GM18867 (cell line): ENCODE measurements around the gene PPP2R2D.
A peak's percentile ranks its signal among the peaks of the same experiment; 100 is the strongest.
"Not testable (repeated sequence)": the region's sequence is repeated elsewhere in the genome, so short reads cannot be mapped to it uniquely, and the experiment has no call there.

ENCODE experiments used
- ATAC-seq: cut with Tn5 transposase; IDR thresholded peaks from one replicate; pipeline ENCODE4 v1.9.1; 2021; ENCODE audit warnings: mild to moderate bottlenecking, moderate library complexity; ENCODE audit not compliant: unreplicated experiment

The PPP2R2D gene

GRCh38 chr10:131866673-131867072, 34.1 kb upstream of the PPP2R2D start:
- no peak for ATAC-seq

GRCh38 chr10:131868436-131868835, 32.4 kb upstream of the PPP2R2D start:
- no peak for ATAC-seq

GRCh38 chr10:131869344-131869743, 31.5 kb upstream of the PPP2R2D start:
- ATAC-seq, result no peak

DNA sequence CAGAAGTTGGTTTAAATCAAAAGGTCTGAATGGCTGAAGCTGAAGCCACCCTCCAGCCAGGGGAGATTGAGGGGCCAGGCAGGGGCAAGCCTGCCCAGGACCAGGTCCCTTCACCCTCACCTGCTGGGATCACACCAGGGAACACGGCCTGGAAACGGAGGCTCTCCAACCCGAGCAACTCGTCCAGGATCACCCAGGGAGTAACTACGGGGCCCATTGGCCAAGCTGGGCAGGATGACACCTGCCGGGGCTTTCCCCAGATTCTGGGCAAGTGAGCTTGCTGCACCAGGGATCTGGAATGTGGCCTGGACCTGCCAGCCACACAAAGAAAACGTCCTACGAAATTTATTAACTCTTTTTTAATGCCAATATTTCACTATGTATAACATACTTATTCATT, 30.4 kb upstream of the PPP2R2D start:
- ATAC-seq, result no peak

DNA sequence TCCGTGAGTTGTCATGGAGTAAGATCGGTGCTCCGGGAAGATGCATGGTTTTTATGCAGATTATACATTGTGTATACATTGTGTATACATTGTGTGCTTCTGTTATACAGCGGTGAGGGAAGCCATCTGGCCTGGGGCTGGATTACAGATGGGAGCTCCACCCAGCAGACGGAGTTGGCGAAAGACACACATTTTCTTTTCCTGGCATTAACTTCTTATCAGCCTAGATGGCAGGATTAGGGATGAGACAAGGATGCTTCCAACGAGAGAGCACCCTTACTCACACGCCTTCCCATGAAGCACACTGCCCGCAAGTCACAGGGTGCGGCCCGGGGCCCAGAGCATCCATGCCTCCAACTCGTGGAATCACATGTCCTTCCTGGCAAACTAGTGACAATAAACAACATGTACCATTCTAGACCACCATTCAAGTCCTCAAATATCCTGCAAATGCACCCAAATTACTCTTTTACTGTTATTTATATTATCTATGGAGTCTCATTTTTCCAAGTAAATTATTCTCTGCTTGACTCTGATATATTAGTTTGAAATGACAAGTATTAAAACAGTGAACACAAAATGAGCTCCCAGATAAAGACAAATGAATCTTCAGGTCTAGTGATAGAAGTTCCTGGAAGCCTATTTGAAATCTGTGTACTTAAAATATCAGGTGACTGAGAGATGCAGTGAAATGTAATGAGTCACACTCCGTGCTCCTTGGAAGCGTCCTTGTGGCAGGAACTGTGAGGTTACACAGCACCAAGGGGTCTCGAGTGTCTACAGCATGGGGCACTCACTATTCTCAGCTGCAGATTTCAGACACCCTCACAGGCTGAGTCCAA, 29.8 kb upstream of the PPP2R2D start:
- no peak for ATAC-seq

- no peak for ATAC-seq
These were observed 29.2 kb upstream of the PPP2R2D start for GRCh38 chr10:131871673-131872005.

DNA sequence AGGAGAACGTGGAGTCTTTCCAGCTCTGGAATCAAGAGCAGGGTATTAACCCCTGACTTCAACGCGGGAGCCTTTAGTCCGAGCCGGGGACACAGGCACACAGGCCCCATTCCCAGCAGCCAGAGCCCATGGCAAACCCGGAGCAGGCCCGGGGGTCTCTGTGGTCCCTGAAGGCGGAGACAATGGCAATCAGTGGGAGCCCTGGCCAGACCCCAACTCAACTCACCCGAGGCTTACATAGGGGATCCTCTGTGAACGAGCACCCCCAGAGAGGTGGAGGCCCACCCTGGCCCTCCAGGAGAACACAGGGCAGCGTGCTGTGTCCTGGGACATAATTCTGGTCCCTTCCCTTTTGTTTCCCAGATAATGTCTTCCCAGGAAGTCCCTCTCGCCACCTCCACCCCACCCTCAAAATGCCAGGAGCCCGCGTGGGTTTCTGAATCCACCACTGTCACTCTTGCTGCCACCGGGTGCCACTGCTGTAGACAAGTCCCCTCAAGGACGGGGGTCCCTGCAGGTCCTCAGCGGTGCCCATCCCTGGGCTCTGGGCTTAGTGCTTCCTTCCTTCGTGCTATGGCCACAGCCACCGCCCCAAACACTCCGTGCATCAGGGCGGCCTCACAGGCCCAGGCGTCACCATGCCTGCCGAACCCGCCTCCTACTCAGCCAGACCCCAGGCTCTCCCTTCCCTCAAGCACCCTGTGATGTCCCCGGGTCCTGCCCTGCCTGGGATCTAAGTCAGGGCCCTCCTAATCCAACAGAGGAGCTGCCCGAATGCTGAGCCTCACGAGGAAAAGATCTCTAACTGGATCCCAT, 28.6 kb upstream of the PPP2R2D start:
- ATAC-seq, result no peak

DNA sequence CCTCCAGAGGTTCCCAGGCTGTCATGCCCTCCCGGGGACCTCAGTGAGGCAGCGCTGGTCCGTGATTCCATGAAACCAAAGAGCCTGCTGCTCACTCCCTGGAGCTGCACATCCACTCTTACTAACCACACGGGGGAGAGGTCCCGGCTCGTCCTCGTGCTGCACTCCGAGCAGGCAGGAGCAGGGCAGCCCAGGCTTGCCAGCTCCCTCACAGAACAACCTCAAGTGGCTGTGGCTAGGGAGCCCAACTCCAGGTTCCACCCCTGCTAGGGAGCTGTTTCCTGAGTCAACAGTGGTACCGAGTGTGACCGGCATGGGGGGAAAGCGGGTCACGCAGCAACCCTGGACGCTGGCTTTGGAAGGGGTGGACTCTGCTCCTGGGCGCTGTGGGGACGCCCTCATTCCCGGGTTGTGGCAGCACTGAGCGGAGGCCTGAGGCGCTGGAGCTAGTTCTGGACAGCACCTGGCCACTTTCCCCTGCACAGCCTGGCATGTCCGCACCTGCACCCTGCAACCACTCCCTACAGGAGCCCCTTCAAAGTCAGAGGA, 27.9 kb upstream of the PPP2R2D start:
- no peak for ATAC-seq

DNA sequence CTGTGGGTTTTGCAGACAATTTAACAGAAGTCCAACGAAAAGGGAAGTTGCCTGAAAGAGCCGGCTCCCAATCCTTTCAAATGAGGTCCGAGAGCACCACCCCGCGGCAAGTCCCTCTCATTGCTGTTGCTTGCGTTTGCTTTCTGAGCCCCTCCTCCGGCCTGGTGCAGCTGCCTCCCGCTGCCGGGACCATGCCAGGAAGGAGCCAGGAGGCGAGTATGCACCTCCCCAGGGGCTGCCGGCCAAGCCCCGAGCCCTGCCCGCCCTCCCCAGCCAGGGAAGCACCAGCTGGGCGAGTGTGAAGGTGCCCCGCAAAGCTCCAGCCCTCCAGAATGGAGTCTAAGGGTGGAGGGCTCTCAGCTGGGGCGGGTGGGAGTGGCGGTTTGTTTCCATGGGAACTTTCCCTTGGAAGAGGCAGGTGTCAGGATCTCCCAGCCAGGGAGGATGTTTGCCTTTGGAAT, 25.8 kb upstream of the PPP2R2D start:
- peak; percentile 73 for ATAC-seq

- ATAC-seq, result no peak
These were observed 25.3 kb upstream of the PPP2R2D start for GRCh38 chr10:131875501-131875900.

GRCh38 chr10:131876017-131876416, 24.8 kb upstream of the PPP2R2D start:
- no peak for ATAC-seq

DNA sequence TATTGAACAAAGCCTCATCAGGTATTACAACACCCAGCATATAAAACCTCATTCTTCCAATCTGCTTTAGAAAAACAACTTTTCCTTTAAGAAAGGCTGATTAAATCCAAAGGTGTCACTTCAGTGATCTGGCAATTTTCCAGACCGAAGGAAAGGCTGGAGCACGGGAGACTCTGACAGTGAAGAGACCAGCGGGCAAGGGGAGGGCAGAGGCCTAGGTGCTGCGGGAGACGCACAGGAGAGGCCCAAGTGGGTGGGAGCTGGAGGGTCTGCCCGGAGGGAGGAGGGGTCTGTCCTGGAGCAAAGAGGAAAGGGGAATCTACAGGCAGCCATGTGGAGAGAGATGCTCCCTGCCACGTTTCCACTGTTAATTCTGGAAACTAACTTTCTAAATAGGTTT, 24.3 kb upstream of the PPP2R2D start:
- ATAC-seq, result no peak

DNA sequence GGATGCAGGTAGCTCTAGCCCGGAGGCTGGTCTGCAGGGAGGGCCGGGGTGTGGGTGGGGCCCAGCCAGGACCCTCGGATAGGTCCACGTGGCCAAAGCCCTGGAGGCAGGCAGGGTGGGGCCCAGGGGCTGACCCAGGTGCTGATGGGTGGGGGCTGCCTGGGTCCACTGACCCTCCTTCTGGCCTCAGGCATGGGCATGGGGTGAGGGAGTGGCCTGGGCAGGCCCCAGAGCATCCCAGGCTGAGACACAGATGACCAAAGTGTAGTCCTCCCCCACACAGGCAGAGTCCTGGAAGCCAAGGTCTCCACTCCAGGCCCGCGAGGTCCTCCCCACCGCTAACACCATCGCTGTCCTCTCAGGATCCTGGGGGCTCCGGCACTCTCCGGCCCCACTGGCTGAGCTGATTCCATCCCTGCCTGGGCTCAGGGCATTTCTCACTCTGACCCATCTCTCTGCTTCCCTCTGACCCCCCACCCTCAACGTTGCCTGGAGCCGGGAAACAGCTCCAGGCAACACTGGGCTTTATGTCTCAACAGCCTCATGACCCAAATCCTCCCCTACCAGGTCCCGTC, 20.7 kb upstream of the PPP2R2D start:
- no peak for ATAC-seq

GRCh38 chr10:131881104-131881880, 19.5 kb upstream of the PPP2R2D start:
- ATAC-seq, result no peak

DNA sequence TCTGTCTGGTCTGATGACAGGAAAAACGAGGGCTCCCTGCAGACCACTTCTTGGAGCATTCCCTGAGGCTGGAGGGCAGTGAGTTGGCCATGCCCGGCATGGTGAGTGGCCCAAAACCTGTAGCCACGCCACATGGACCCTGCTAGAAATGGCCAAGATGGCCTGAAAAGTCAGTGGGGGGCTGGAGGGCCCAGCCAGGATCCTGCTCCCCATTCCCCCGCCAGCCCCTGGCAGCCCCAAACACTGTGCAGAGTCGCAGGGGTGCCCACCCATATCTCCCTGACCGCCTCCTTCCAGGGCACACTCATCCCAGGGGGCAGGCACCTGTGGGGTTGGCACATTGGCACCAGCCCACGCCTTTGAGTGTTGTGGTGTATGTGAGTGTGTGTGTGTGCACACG, 18.7 kb upstream of the PPP2R2D start:
- ATAC-seq, result no peak

- no peak for ATAC-seq
These were observed 18.0 kb upstream of the PPP2R2D start for GRCh38 chr10:131882590-131883451.

DNA sequence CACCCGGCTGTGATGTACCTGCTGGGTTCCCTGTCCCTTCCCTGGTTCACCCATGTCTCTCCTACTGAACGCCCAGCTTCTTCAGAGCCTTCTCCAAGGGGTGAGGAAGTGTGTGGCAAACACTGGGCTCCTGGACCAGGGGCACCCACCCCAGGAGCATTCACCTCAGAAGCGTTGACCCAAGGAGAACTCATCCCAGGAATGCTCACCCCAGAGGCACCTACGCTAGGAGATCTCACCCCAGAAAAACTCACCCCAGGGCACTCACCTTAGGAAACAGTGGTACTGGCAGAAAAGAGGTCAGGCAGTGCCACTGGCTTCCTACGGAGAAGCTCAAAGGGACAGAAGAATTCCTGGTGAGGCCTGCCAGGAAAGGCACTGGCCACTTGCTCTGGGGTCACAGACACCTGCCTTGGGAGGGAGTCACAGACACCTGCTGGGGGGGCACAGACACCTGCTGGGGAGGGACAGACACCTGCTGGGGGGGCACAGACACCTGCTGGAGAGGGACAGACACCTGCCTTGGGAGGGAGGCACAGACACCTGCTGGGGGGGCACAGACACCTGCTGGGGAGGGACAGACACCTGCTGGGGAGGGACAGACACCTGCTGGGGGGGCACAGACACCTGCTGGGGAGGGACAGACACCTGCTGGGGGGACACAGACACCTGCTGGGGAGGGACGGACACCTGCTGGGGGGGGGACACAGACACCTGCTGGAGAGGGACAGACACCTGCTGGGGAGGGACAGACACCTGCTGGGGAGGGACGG, 17.0 kb upstream of the PPP2R2D start:
- ATAC-seq, result not testable (repeated sequence)

GRCh38 chr10:131885391-131886165, 15.2 kb upstream of the PPP2R2D start:
- peak; percentile 99 for ATAC-seq
